Endothelial cell of umbilical vein (primary cell): ENCODE measurements around the gene PCDH17. TPM values are rescaled to one million over a fixed set of nuclear protein-coding genes. Genes with fewer than 3 reads are reported as not detected.

ENCODE experiments used
- BruUV-seq: library from RNA; stranded (reverse); fragments of 400-500 nt; replicated peaks from 2 replicates; lab custom pipeline; 2021; lab: Mats Ljungman, UMichigan
- CTCF ChIA-PET: fragments of 300-600, 350-600 bp; sonication (Branson Sonifier 250); formaldehyde crosslinking; loops from one replicate; lab custom pipeline; 2021; ENCODE audit warnings: antibody characterized with exemption, inconsistent platforms; lab: Charles Lee
- POLR2A ChIA-PET: fragments of 300-600, 350-600 bp; sonication (Branson Sonifier 250); formaldehyde crosslinking; loops from one replicate; lab custom pipeline; 2021; ENCODE audit warnings: antibody characterized with exemption, inconsistent platforms; lab: Charles Lee
- DNase-seq: peaks from one replicate; pipeline ENCODE4 v3.0.0-alpha.2; 2011; ENCODE audit warnings: low read depth, low spot score
- FAIRE-seq: peaks from 2 replicates; lab custom pipeline; 2011; peaks lifted over from hg19 to GRCh38; lab: Jason Lieb, UNC
- H2AFZ ChIP-seq: 2 replicates; pipeline ENCODE4 v1.6.0; 2012; ENCODE audit warnings: low read depth, low read length, control low read depth, inconsistent platforms
- H3K27ac ChIP-seq: 2 replicates; pipeline ENCODE4 v1.5.1; 2011; ENCODE audit warnings: low read depth, mild to moderate bottlenecking, control low read depth, low read length, moderate library complexity; ENCODE audit not compliant: insufficient read depth
- H3K27me3 ChIP-seq, 2 experiments: 2 replicates each; pipeline versions ENCODE4 v1.6.0 to v1.6.1; 2011; ENCODE audit warnings: low read length in 2 of 2, mixed read lengths in 1 of 2; ENCODE audit not compliant: control insufficient read depth in 2 of 2, insufficient read depth in 2 of 2
- H3K36me3 ChIP-seq, 2 experiments: 2 replicates in 1 of 2; 3 replicates in 1 of 2; pipeline ENCODE4 v1.5.1; 2011; ENCODE audit warnings: low read length in 2 of 2, mild to moderate bottlenecking in 1 of 2, moderate library complexity in 1 of 2; ENCODE audit not compliant: control insufficient read depth in 2 of 2, insufficient read depth in 2 of 2; ENCODE audit errors: extremely low read depth in 1 of 2
- H3K4me1 ChIP-seq: 3 replicates; pipeline ENCODE4 v1.5.1; 2011; ENCODE audit warnings: mild to moderate bottlenecking, low read length; ENCODE audit not compliant: control insufficient read depth, insufficient read depth; ENCODE audit errors: extremely low read depth
- H3K4me2 ChIP-seq: 2 replicates; pipeline ENCODE4 v1.6.1; 2011; ENCODE audit warnings: low read length, control low read depth, mixed read lengths; ENCODE audit not compliant: insufficient read depth
- H3K4me3 ChIP-seq, 3 experiments: fragments of 200-600 bp in 1 of 3; sonication (generic), shearing (Covaris generic) in 1 of 3; replicated peaks in 1 of 3; 2 replicates each; pipeline ENCODE4 v1.5.1; 2011 to 2016; ENCODE audit warnings: control low read depth in 3 of 3, low read length in 3 of 3, mild to moderate bottlenecking in 2 of 3, inconsistent platforms in 1 of 3, low read depth in 1 of 3, moderate library complexity in 1 of 3; ENCODE audit not compliant: insufficient read depth in 1 of 3
- H3K79me2 ChIP-seq: 2 replicates; pipeline ENCODE4 v1.6.0; 2012; ENCODE audit warnings: low read length, inconsistent platforms; ENCODE audit not compliant: control insufficient read depth, insufficient read depth
- H3K9ac ChIP-seq: replicated peaks from 2 replicates; pipeline ENCODE3; 2011; ENCODE audit warnings: low read length, control low read depth; ENCODE audit not compliant: insufficient read depth; ENCODE audit errors: extremely low read depth
- H3K9me1 ChIP-seq: replicated peaks from 3 replicates; pipeline ENCODE4 v1.6.0; 2011; ENCODE audit warnings: mild to moderate bottlenecking, low read length; ENCODE audit not compliant: control insufficient read depth, insufficient read depth; ENCODE audit errors: extremely low read depth
- H3K9me3 ChIP-seq: replicated peaks from 2 replicates; pipeline ENCODE4 v1.5.1; 2012; ENCODE audit warnings: low read length, inconsistent platforms; ENCODE audit not compliant: control insufficient read depth, insufficient read depth
- H4K20me1 ChIP-seq: replicated peaks from 2 replicates; pipeline ENCODE3; 2011; ENCODE audit warnings: mild to moderate bottlenecking, low read length; ENCODE audit not compliant: control insufficient read depth, insufficient read depth; ENCODE audit errors: extremely low read depth
- CTCF ChIP-seq, 2 donors: IDR thresholded peaks; 1 replicate in 1 of 2; 2 replicates in 1 of 2; pipeline ENCODE4 v1.5.1; 2011; ENCODE audit warnings: low read length in 2 of 2, mild to moderate bottlenecking in 2 of 2, moderate library complexity in 2 of 2, control low read depth in 1 of 2, inconsistent platforms in 1 of 2, low read depth in 1 of 2; ENCODE audit not compliant: insufficient read depth in 1 of 2; ENCODE audit errors: extremely low read depth in 1 of 2
- EZH2 ChIP-seq: IDR thresholded peaks from 2 replicates; pipeline ENCODE4 v1.6.1; 2012; ENCODE audit warnings: borderline replicate concordance, low read depth, mild to moderate bottlenecking, moderate library complexity, low read length, inconsistent platforms; ENCODE audit not compliant: severe bottlenecking
- FOS ChIP-seq: IDR thresholded peaks from 2 replicates; pipeline ENCODE4 v1.6.1; 2011; ENCODE audit warnings: mild to moderate bottlenecking, low read length, moderate library complexity, borderline replicate concordance; ENCODE audit not compliant: insufficient read depth
- GATA2 ChIP-seq: IDR thresholded peaks from 2 replicates; pipeline ENCODE4 v1.7.0; 2011; ENCODE audit warnings: low read depth, mild to moderate bottlenecking, moderate library complexity, mixed read lengths, low read length; ENCODE audit not compliant: insufficient read length, insufficient read depth
- JUN ChIP-seq: IDR thresholded peaks from 2 replicates; pipeline ENCODE4 v1.6.1; 2011; ENCODE audit warnings: borderline replicate concordance, low read depth; ENCODE audit not compliant: insufficient read length, insufficient read depth
- MAX ChIP-seq: IDR thresholded peaks from 2 replicates; pipeline ENCODE4 v1.6.1; 2011; ENCODE audit not compliant: insufficient read depth, insufficient read length
- MYC ChIP-seq: IDR thresholded peaks from one replicate; pipeline ENCODE4 v1.6.1; 2011; ENCODE audit warnings: mild to moderate bottlenecking, low read depth, low read length
- POLR2A ChIP-seq: IDR thresholded peaks from 2 replicates; pipeline ENCODE4 v1.6.1; 2012; ENCODE audit warnings: low read depth, mild to moderate bottlenecking, control low read depth, low read length
- POLR2AphosphoS5 ChIP-seq: IDR thresholded peaks from 2 replicates; pipeline ENCODE4 v1.6.1; 2012; ENCODE audit warnings: low read depth, mild to moderate bottlenecking, control low read depth, low read length, moderate library complexity; ENCODE audit not compliant: insufficient read depth
- dilution Hi-C: fragments of 300-500 bp; cut with MboI; formaldehyde crosslinking; loops from one replicate; pipeline ENCODE4 v1.15.0; 2019; ENCODE audit warnings: low sequenced_read_pairs; ENCODE audit not compliant: extremely low pct_ligation_motif_present
- intact Hi-C: fragments of 100-400 bp; cut with micrococcal nuclease; formaldehyde crosslinking; loops from one replicate; pipeline ENCODE4 v1.10.0; 2022
- polyA plus RNA-seq, 4 experiments: library from polyadenylated mRNA; depleted of rRNA in 3 of 4; stranded (reverse) in 3 of 4; unstranded in 1 of 4; fragments of >200 nt; gene quantifications; 2 replicates each; pipeline versions ENCODE4 v1.2.1 to v1.2.3, GENCODE V29; 2011 to 2012; ENCODE audit warnings: missing spikeins in 1 of 4
- total RNA-seq: library from RNA; stranded (reverse); gene quantifications from 2 replicates; pipeline ENCODE4 v1.2.3, GENCODE V29; 2021

PCDH17 gene
- total and polyA plus RNA-seq, 2 donors (not counting 3 experiments of a cell fraction or from before 2014, with no cell fraction given), result 2.1 to 4.2 TPM

- no peaks in the 10 kb centered on the region for H3K36me3 ChIP-seq
- no peaks in the 10 kb centered on the region for H4K20me1 ChIP-seq
- TF ChIP-seq JUN (no peak), CTCF (IDR thresholded peaks at IDR 0.05; ENCODE audit: extremely low read depth in 1 of 2, insufficient read depth in 1 of 2, low read depth in 1 of 2, low read length in 2 of 2) (no peak), MAX (no peak), POLR2A (no peak), GATA2 (no peak), FOS (no peak), POLR2AphosphoS5 (no peak), MYC (no peak), EZH2 (no peak)
- H3K4me1 ChIP-seq, result no peaks in the 10 kb centered on the region
- no peaks in the 10 kb centered on the region for H3K27me3 ChIP-seq
- dilution Hi-C loops, result no loop called here
- H3K79me2 ChIP-seq, result no peaks in the 10 kb centered on the region
- FAIRE-seq (no peak), DNase-seq (no peak)
- intact Hi-C loops, result no loop called here
- ChIA-PET CTCF (no interaction called here), POLR2A (no interaction called here)
- BruUV-seq, result no TSS peak
- no peak overlapping the region for H3K4me2 ChIP-seq
- no peak overlapping the region for H3K27ac ChIP-seq
- H3K9me1 ChIP-seq, result no peaks in the 10 kb centered on the region
- H3K9ac ChIP-seq, result no peak overlapping the region
- no peaks in the 10 kb centered on the region for H3K9me3 ChIP-seq
- H3K4me3 ChIP-seq, result no peak overlapping the region
- no peak overlapping the region for H2AFZ ChIP-seq
These were observed 84.8 kb downstream of the PCDH17 start for GRCh38 chr13:57716295-57716694.
